GM20431 (cell line): ENCODE data around the gene STX2.

ENCODE experiments used
- in situ Hi-C: fragments of 300-500 bp; cut with MseI, MboI; formaldehyde crosslinking; loops from one replicate; pipeline ENCODE4 v1.15.0; 2020; ENCODE audit warnings: low sequenced_read_pairs; ENCODE audit not compliant: unreplicated experiment

Gene STX2

DNA sequence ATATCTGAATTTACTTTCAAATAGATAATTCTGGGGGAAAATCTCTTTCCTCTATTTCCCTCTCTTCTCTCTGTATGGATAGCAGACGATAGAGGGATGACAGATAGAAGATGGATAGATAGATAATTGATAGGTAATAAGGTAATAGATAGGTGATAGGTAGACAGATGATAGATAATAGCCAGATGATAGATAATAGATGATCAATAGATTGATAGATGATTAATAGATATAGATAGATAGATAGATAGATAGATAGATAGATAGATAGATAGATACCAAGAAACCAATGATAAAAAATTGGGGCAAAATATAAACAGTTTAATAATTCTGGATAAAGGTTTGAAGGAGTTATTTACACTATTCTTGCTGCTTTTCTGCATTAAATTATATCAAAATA is 96.3 kb downstream of the STX2 start:
- in situ Hi-C loops: no loop called here

DNA sequence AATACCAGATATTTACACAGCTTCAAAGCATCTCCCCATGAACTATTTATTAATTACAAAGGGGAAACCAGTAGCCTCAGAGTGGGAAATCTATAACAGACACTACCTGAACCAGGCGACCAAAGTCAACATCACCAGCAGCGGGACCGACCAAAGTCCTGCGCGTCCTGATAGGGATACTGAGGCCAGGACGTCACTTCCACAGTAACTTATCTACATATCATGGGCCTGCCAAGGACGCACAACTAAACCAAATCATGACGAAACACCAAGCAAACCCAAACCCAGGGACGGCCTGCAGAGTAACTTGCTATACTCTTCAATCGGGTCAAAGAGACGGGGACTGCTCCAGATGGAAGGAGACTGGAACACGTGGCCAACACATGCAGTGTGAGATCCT is 96.9 kb downstream of the STX2 start:
- in situ Hi-C loops: no loop called here
